HepG2 (cell line): Measurements from ENCODE around the gene PDGFRB. TPM values are rescaled to one million over a fixed set of nuclear protein-coding genes. Genes with fewer than 3 reads are reported as not detected.
A peak's percentile ranks its signal among the peaks of the same experiment; 100 is the strongest.

Experiments used
- ATAC-seq: fragments of 200-7000 bp; cut with Tn5 transposase; 3 replicates; pipeline ENCODE4 v1.9.1; 2020; ENCODE audit warnings: mild to moderate bottlenecking, moderate library complexity
- BruUV-seq: library from RNA; stranded (reverse); fragments of 400-500 nt; replicated peaks from 2 replicates; lab custom pipeline; 2021; lab: Mats Ljungman, UMichigan
- CTCF ChIA-PET: fragments of 300-600 bp; formaldehyde crosslinking; extraction: SDS; loops from one replicate; lab custom pipeline; 2021; ENCODE audit warnings: low total read pairs, inconsistent platforms, low intra/inter-chr PET ratio; lab: Yijun Ruan, JAX
- POLR2A ChIA-PET: fragments of 350-600 bp; sonication (Branson Sonifier 250); formaldehyde crosslinking; loops from one replicate; lab custom pipeline; 2020; ENCODE audit warnings: antibody characterized with exemption, inconsistent platforms; lab: Yijun Ruan, JAX
- DNase-seq: peaks from one replicate; pipeline ENCODE4 v3.0.0-alpha.2; 2015; ENCODE audit warnings: low spot score
- FAIRE-seq: peaks from 3 replicates; lab custom pipeline; 2011; peaks lifted over from hg19 to GRCh38; lab: Jason Lieb, UNC
- H2AFZ ChIP-seq: one replicate; pipeline ENCODE4 v1.6.1; 2011; ENCODE audit warnings: low read length, inconsistent platforms
- H3K27ac ChIP-seq: fragments of 300-600 bp; 3 replicates; pipeline ENCODE4 v1.8.0; 2011; ENCODE audit warnings: mixed run types, mild to moderate bottlenecking, mixed read lengths, low read length, inconsistent platforms; ENCODE audit not compliant: insufficient read depth; ENCODE audit errors: extremely low read length
- H3K27me3 ChIP-seq, 2 experiments: fragments of 200-600 bp in 1 of 2; 2 replicates in 1 of 2; 3 replicates in 1 of 2; pipeline versions ENCODE4 v1.6.0 to v1.8.0; 2011; ENCODE audit warnings: low read length in 2 of 2, mild to moderate bottlenecking in 2 of 2, moderate library complexity in 2 of 2, inconsistent platforms in 1 of 2; ENCODE audit not compliant: insufficient read depth in 2 of 2, control insufficient read depth in 1 of 2
- H3K36me3 ChIP-seq, 2 experiments: fragments of 200-600 bp in 1 of 2; replicated peaks in 1 of 2; 2 replicates in 1 of 2; 3 replicates in 1 of 2; pipeline versions ENCODE4 v1.5.1 to v1.8.0; 2011; ENCODE audit warnings: low read length in 2 of 2, inconsistent platforms in 1 of 2; ENCODE audit not compliant: insufficient read depth in 2 of 2, control insufficient read depth in 1 of 2
- H3K4me1 ChIP-seq: 2 replicates; pipeline ENCODE4 v1.5.1; 2012; ENCODE audit warnings: low read length, inconsistent platforms; ENCODE audit not compliant: insufficient read depth
- H3K4me2 ChIP-seq: 2 replicates; pipeline ENCODE4 v1.6.0; 2011; ENCODE audit warnings: low read depth, low read length, inconsistent platforms
- H3K4me3 ChIP-seq, 3 experiments: fragments of 200-600 bp in 1 of 3; sonication (generic), shearing (Covaris generic) in 1 of 3; replicated peaks in 1 of 3; 2 replicates each; pipeline ENCODE4 v1.5.1; 2011 to 2016; ENCODE audit warnings: low read length in 3 of 3, inconsistent platforms in 2 of 3, low read depth in 2 of 3, mild to moderate bottlenecking in 2 of 3, control low read depth in 1 of 3, mixed read lengths in 1 of 3; ENCODE audit not compliant: insufficient read depth in 1 of 3
- H3K79me2 ChIP-seq: one replicate; pipeline ENCODE4 v1.6.1; 2011; ENCODE audit warnings: low read length, inconsistent platforms; ENCODE audit not compliant: insufficient read depth
- H3K9ac ChIP-seq: 2 replicates; pipeline ENCODE4 v1.6.0; 2011; ENCODE audit warnings: mild to moderate bottlenecking, low read depth, low read length, inconsistent platforms; ENCODE audit not compliant: insufficient read depth
- H3K9me3 ChIP-seq: 2 replicates; pipeline ENCODE4 v1.5.1; 2012; ENCODE audit warnings: mild to moderate bottlenecking, low read length
- H4K20me1 ChIP-seq: 2 replicates; pipeline ENCODE4 v1.6.0; 2011; ENCODE audit warnings: inconsistent platforms, mild to moderate bottlenecking, low read length, moderate library complexity; ENCODE audit not compliant: insufficient read depth
- AGO1 ChIP-seq: fragments of 200-400 bp; formaldehyde crosslinking; IDR thresholded peaks from 2 replicates; pipeline ENCODE4 v1.6.1; 2017; ENCODE audit warnings: mild to moderate bottlenecking, low read depth, low read length, moderate library complexity; ENCODE audit not compliant: poor library complexity, severe bottlenecking
- AGO2 ChIP-seq: fragments of 200-400 bp; formaldehyde crosslinking; optimal IDR thresholded peaks from 2 replicates; pipeline ENCODE3; 2017; ENCODE audit warnings: mild to moderate bottlenecking, low read depth, low read length, moderate library complexity
- GLMP ChIP-seq: sonication (generic); formaldehyde crosslinking; IDR thresholded peaks from 2 replicates; pipeline ENCODE4 v1.9.0; 2021; ENCODE audit warnings: missing genetic modification reagents, mild to moderate bottlenecking, borderline replicate concordance
- LCORL ChIP-seq, 2 experiments: fragments of 450-650 bp in 1 of 2; sonication (generic) in 1 of 2; formaldehyde crosslinking in 1 of 2; IDR thresholded peaks; 2 replicates each; pipeline versions ENCODE4 v1.5.0 to v1.6.1; 2017 to 2020; ENCODE audit warnings: antibody characterized with exemption in 1 of 2, missing genetic modification reagents in 1 of 2
- NFYC ChIP-seq: IDR thresholded peaks from 2 replicates; pipeline ENCODE4 v1.6.1; 2016; ENCODE audit warnings: missing genetic modification reagents, missing compliant biosample characterization
- PRDM10 ChIP-seq: sonication (generic); formaldehyde crosslinking; IDR thresholded peaks from 2 replicates; pipeline ENCODE4 v1.4.0; 2020; ENCODE audit warnings: low read depth, missing genetic modification reagents
- ZNF562 ChIP-seq: sonication (generic); formaldehyde crosslinking; IDR thresholded peaks from 2 replicates; pipeline ENCODE4 v1.8.0; 2022; ENCODE audit warnings: missing genetic modification reagents, borderline replicate concordance
- ZNF788 ChIP-seq: sonication (generic); formaldehyde crosslinking; IDR thresholded peaks from 2 replicates; pipeline ENCODE4 v1.5.0; 2020; ENCODE audit warnings: mild to moderate bottlenecking, missing genetic modification reagents, borderline replicate concordance
- WGBS: methylation state at CpG from one replicate; pipeline ENCODE4 v1.1.6; 2017; ENCODE audit warnings: low lambda C conversion rate; 5-methylcytosine and 5-hydroxymethylcytosine counted together
- in situ Hi-C: cut with HindIII; loops from 2 replicates; pipeline ENCODE4 v1.10.0; 2017; ENCODE audit warnings: low pct_unique_long_range_greater_than_20kb; ENCODE audit not compliant: extremely low pct_ligation_motif_present
- intact Hi-C: fragments of 100-400 bp; cut with micrococcal nuclease; formaldehyde crosslinking; loops from one replicate; pipeline ENCODE4 v1.10.0; 2022; ENCODE audit not compliant: unreplicated experiment
- polyA plus RNA-seq, 8 experiments: library from polyadenylated mRNA; depleted of rRNA in 3 of 8; stranded (reverse) in 7 of 8; unstranded in 1 of 8; fragments of >200 nt; fragmentation: Illumina TruSeq in 4 of 8; extraction: Trizol in 4 of 8; gene quantifications; 2 replicates each; pipeline versions ENCODE4 v1.2.1 to v1.2.3, GENCODE V29; 2011 to 2016; ENCODE audit warnings: low read depth in 4 of 8, missing spikeins in 1 of 8, mixed read lengths in 1 of 8; ENCODE audit not compliant: insufficient read depth in 1 of 8
- total RNA-seq, 5 experiments: library from RNA; depleted of rRNA; stranded (reverse); fragments of >200 nt; fragmentation: Illumina TruSeq; extraction: Trizol; gene quantifications; 2 replicates each; pipeline ENCODE4 v1.2.3, GENCODE V29; 2016; ENCODE audit warnings: low read depth in 1 of 5

PDGFRB gene
- total and polyA plus RNA-seq, 2 of the 13 experiments (the other 11 are each of a cell fraction or from before 2014, with no cell fraction given) = 4.0 to 21.0 TPM

- Histone ChIP-seq H3K4me2 (no peak overlapping the region), H4K20me1 (no peaks in the 10 kb centered on the region), H3K4me1 (peaks cover 22% of the 10 kb centered on the region), H3K36me3 (no peaks in the 10 kb centered on the region), H3K4me3 (no peak overlapping the region), H3K27me3 (no peaks in the 10 kb centered on the region), H3K9me3 (no peaks in the 10 kb centered on the region), H3K79me2 (no peaks in the 10 kb centered on the region), H2AFZ (no peak overlapping the region), H3K9ac (no peak overlapping the region), H3K27ac (no peak overlapping the region)
- CTCF ChIA-PET = no interaction called here
- in situ Hi-C loops = no loop called here
- FAIRE-seq (no peak), DNase-seq (no peak), ATAC-seq (no peak)
- intact Hi-C loops = no loop called here
- POLR2A ChIA-PET = no interaction called here
- TF ChIP-seq ZNF562 (CRISPR knock-in tag) = no peak
- no peak for TF ChIP-seq AGO2
- no peak for TF ChIP-seq AGO1
- no peak for TF ChIP-seq ZNF788 (CRISPR knock-in tag)
- no peak for TF ChIP-seq NFYC (CRISPR knock-in tag)
- peak; percentile 62; the same call in 1 of the 2 replicates for TF ChIP-seq LCORL (IDR thresholded peaks at IDR 0.05)
- no peak for TF ChIP-seq LCORL (CRISPR knock-in tag; IDR thresholded peaks at IDR 0.05)
- WGBS = 28% methylated on average over 3 of the region's 5 CpGs
- no TSS peak for BruUV-seq
Observed at GRCh38 chr5:150103678-150104549, 51.7 kb downstream of the PDGFRB start.

- TF ChIP-seq GLMP (CRISPR knock-in tag) (no peak), PRDM10 (CRISPR knock-in tag) (no peak)
- Histone ChIP-seq H3K27me3 (no peaks in the 10 kb centered on the region), H3K4me3 (no peak overlapping the region), H3K4me2 (no peak overlapping the region), H3K9me3 (no peaks in the 10 kb centered on the region), H3K4me1 (peaks cover 4% of the 10 kb centered on the region), H2AFZ (no peak overlapping the region), H3K9ac (no peak overlapping the region), H4K20me1 (no peaks in the 10 kb centered on the region), H3K27ac (no peak overlapping the region), H3K36me3 (no peaks in the 10 kb centered on the region), H3K79me2 (no peaks in the 10 kb centered on the region)
- no peak for DNase-seq
- 48% methylated on average over 6 of the region's 6 CpGs for WGBS
- ChIA-PET CTCF (no interaction called here), POLR2A (no interaction called here)
- BruUV-seq = no TSS peak
- in situ Hi-C loops (no loop called here), intact Hi-C loops (no loop called here)
- no peak for ATAC-seq
- FAIRE-seq = no peak
Observed at GRCh38 chr5:150101023-150101422, 54.6 kb downstream of the PDGFRB start.
